RWPE1 (cell line): ENCODE data around the gene CRISP1.

Experiments used
- CTCF ChIA-PET: fragments of 350-600 bp; sonication (Branson Sonifier 250); formaldehyde crosslinking; extraction: SDS; loops from one replicate; lab custom pipeline; 2021; lab: Yijun Ruan, JAX
- POLR2A ChIA-PET: fragments of 400-600 bp; formaldehyde crosslinking; extraction: SDS; loops from one replicate; lab custom pipeline; 2020; ENCODE audit warnings: antibody characterized with exemption; ENCODE audit not compliant: low non-redundant PET; lab: Yijun Ruan, JAX
- DNase-seq: peaks from one replicate; pipeline ENCODE4 v3.0.0; 2012; ENCODE audit warnings: low spot score
- H3K27ac ChIP-seq: fragments of 450-650 bp; 2 replicates; pipeline ENCODE4 v1.5.1; 2017
- TF ChIP-seq, protein P1 (sequence below): fragments of 450-650 bp; conservative IDR thresholded peaks from 2 replicates; pipeline ENCODE4 v1.5.1; 2017; ENCODE audit warnings: low read depth, mild to moderate bottlenecking

CRISP1 gene

DNA sequence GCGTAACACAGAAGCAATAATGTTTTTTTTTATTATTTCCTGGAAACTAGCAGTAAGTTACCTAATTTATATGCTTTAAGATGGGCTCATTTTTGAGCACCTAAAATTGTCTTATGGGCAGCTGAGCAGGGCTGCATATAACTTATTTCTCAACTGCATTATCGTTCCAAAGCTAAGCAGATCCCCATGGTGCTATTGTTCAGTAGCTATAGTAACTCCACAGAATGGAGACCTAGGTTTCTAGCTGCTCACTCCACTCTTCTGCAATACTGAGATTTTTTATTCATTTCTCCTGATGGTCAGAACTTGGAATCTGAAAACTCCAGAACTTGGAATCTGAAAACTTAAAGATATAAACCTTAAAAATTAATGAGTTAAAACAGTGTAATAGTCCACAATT, 18.7 kb downstream of the CRISP1 start:
- TF ChIP-seq, protein P1, sequence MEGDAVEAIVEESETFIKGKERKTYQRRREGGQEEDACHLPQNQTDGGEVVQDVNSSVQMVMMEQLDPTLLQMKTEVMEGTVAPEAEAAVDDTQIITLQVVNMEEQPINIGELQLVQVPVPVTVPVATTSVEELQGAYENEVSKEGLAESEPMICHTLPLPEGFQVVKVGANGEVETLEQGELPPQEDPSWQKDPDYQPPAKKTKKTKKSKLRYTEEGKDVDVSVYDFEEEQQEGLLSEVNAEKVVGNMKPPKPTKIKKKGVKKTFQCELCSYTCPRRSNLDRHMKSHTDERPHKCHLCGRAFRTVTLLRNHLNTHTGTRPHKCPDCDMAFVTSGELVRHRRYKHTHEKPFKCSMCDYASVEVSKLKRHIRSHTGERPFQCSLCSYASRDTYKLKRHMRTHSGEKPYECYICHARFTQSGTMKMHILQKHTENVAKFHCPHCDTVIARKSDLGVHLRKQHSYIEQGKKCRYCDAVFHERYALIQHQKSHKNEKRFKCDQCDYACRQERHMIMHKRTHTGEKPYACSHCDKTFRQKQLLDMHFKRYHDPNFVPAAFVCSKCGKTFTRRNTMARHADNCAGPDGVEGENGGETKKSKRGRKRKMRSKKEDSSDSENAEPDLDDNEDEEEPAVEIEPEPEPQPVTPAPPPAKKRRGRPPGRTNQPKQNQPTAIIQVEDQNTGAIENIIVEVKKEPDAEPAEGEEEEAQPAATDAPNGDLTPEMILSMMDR = no peak
- ChIA-PET CTCF (interaction anchor here (0.6 to 0.7 kb wide), 3 partner anchors 251 to 315 kb away, joined by 3 read pairs; no protein-coding TSS in a partner anchor), POLR2A (no interaction called here)
- no peak overlapping the region for H3K27ac ChIP-seq
- DNase-seq = no peak

DNA sequence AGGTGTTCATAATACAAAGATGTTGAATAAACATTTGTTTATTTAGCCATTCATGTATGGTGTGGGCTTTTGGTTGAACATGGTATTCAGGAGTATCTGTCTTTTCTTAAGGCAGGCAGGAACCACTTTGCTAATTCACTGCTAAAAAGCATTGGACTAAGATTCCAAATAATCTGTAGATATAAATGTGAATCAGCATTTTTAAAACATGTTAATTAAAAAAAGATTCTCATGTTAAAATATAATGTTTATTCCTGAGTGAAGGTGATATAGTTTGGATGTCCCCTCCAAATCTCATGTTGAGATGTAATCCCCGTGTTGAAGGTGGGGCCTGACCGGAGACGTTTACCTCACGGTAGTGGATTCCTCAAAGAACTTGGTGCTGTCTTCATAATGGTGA, 19.3 kb downstream of the CRISP1 start:
- TF ChIP-seq, protein P1 = no peak
- no peak overlapping the region for H3K27ac ChIP-seq
- no peak for DNase-seq
- ChIA-PET CTCF (interaction anchor here (0.6 kb wide), 1 partner anchor 251 kb away, joined by 3 read pairs; no protein-coding TSS in a partner anchor), POLR2A (no interaction called here)

DNA sequence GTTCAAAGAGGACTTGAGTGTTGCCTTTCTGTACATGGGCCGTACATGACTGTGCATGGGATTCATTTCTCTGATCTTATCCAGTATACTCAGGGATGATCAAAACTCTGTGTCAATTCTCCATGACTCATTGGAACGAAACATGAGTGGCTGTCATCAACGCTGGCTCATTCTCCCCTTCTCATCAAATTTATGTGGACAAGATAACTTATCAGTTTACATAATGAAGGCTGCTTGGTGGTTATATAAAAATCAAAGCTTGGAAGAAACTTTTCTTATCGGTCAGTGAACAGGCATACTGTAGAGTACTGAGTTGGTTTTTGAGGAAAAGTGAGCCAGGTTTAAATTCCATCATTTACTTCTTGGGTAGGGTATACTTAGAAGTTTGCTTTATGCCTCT, 24.9 kb downstream of the CRISP1 start:
- ChIA-PET POLR2A (no interaction called here), CTCF (no interaction called here)
- H3K27ac ChIP-seq = no peak overlapping the region
- TF ChIP-seq, protein P1 = no peak
- DNase-seq = no peak

DNA sequence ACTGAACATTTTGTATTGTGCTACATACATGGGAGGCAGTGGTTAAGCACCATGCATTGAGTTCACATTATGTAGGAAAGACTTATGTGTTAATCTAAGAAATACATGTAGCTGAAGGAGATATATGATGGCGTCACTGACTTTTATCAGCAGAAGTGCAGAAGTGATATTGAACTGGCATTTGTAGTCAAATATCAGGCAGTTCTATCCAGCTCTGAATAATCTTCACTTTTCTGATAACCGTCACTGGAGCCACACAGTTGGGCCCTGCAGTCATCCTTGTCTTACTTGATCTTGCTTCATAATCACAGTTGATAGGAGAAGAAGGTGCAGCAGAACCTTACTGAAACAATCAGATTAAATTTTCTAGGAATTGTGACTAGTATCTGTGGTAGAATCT, 26.4 kb downstream of the CRISP1 start:
- DNase-seq = no peak
- CTCF ChIA-PET = interaction anchor here (0.6 kb wide), 1 partner anchor 50 kb away, joined by 3 read pairs; no protein-coding TSS in a partner anchor
- TF ChIP-seq, protein P1 = no peak
- no peak overlapping the region for H3K27ac ChIP-seq
- POLR2A ChIA-PET = no interaction called here

DNA sequence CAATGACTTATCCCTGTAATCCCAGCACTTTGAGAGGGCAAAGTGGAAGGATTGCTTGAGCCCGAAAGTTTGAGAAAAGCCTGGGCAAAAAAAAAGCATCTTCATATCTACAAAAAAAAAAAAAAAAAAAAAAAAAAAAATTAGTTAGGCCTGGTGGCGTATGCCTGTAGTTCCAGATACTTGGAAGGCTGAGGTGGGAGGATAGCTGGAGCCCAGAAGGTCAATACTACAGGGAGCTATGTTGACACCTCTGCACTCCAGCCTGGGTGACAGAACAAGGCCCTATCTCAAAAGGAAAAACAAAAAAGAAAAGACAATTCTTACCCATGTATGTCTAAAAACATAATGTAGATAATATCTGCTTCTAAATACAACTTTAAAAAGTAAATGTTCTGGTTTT, 27.2 kb downstream of the CRISP1 start:
- H3K27ac ChIP-seq = no peak overlapping the region
- TF ChIP-seq, protein P1 = no peak
- CTCF ChIA-PET = no interaction called here
- POLR2A ChIA-PET = no interaction called here
- DNase-seq = no peak

DNA sequence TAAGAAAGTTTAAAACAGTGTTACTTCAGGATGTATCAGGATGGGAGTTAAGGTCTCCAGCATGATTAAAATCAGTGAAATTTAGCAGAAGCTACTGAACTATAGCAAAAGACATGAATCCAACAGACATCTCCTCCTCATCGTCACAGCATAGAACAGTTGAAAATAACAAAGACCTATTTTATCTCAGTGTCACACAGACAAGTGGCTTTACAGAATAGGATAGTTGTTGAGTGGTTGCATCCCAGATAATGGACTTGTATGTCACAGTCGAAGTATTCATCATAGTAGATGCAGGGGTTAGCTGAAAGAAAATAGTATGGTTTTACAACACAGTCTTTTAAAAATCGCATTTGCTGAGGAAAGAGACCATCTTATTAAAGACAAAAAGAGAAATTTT, 31.2 kb downstream of the CRISP1 start:
- TF ChIP-seq, protein P1 = no peak
- ChIA-PET POLR2A (no interaction called here), CTCF (no interaction called here)
- DNase-seq = no peak
- no peak overlapping the region for H3K27ac ChIP-seq
